ENCODE results near the gene CEP72.
"Not testable (repeated sequence)": the region's sequence is repeated elsewhere in the genome, so short reads cannot be mapped to it uniquely, and the experiment has no call there.

Gene CEP72

DNA sequence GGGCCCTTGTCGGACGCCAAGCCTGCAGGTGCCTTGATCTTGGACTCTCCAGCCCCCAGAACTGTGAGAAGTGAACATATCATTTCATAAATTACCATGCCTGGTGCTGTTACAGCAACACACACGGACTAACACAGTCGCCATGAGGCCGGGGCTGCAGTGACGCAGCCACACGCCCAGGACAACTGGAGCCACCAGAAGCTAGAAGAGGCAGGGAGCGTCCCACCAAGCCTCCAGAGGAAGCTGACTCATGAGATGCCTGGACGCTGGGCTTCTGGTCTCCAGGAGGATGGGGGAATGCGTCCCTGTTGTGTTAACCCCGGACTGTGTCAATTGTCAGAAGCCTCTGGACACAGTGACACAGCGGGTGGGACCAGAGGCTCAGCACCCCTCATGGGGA, 74.8 kb downstream of the CEP72 start:
- not testable (repeated sequence) for FAIRE-seq

DNA sequence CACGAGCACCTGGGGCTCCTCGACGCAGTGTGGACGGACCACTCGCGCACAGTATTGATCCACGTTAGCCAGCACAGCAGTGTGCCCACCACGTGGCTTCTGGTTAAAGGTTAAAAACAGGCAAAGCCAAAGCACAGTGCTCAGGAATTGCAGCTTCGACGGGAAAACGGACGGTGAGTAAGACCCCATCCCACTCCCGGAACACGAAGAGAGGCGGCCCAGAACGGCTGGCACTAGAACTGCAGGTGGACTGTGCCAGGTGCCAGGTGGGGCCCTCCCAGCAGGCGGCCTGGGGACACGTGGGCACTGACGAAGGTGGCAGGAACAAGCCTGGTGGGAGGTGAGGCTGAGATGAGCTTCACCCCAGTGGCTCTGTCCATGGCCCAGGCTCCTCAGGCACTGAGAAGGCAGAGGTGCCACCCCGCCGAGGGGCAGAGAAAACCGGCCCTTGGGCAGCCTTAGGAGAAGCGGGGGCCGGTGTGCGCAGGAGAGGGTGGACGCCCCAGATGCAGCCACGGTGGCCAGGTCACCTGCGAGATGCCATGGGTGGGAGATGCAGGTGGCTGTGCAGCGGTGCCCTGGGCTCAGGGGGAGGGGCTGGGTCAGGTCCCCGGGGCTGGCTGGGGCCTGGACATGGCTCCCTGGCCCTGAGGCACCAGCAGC, 76.3 kb downstream of the CEP72 start:
- FAIRE-seq: not testable (repeated sequence)

DNA sequence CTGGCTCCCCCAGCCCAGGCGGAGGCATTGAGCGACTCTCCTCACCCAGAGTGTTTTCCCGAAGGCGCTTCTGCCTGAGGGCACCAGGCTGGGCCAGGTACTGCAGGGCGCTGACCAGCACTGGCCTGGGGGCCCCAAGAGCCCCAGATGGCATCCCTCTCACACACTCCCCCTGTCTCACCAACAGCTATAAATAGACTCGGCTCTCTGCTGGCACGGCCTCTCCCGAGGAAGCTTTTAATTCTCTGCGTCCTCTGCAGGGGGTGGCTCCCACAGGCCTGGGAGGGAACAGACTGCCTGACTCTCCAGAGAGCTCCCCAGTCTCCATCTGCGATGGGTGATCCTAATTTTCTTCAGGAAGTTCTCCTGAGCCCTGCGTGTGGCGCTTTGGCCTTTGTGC, 78.2 kb downstream of the CEP72 start:
- not testable (repeated sequence) for FAIRE-seq

DNA sequence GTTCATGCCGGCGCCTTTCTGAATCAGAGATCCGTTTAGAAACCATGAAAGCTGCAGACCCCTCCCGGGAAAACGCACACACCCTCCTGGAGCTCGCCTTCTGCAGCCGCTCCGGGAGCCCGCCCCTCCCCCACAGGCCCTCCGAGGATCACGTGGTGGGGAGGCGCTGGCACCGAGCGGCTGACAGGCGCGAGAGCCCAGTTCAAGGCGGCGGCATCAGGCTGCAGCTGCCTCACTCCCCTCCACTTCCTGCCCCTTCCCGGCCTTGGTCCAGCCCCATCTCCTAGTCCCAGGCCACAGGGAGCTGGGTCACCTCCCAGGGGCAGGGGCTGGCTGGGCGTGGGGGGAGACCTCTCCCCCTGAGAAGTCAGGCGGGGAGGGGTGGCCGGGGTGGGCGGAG, 78.9 kb downstream of the CEP72 start:
- FAIRE-seq: not testable (repeated sequence)

DNA sequence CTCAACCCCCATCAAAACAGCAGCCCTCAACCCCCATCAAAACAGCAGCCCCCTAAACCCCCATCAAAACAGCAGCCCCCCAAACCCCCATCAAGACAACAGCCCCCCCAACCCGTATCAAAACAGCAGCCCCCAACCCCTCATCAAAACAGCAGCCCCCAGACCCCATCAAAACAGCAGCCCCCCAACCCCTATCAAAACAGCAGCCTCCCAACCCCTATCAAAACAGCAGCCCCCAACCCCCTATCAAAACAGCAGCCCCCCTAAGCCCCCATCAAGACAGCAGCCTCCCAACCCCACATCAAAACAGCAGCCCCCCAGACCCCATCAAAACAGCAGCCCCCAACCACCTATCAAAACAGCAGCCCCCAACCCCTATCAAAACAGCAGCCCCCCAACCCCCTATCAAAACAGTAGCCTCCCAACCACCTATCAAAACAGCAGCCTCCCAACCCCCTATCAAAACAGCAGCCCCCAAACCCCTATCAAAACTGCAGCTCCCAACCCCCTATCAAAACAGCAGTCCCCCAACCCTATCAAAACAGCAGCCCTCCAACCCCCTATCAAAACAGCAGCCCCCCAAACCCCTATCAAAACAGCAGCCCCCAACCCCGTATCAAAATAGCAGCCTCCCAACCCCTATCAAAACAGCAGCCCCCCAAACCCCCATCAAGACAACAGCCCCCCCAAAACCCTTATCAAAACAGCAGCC, 79.8 kb downstream of the CEP72 start:
- no peak for FAIRE-seq

DNA sequence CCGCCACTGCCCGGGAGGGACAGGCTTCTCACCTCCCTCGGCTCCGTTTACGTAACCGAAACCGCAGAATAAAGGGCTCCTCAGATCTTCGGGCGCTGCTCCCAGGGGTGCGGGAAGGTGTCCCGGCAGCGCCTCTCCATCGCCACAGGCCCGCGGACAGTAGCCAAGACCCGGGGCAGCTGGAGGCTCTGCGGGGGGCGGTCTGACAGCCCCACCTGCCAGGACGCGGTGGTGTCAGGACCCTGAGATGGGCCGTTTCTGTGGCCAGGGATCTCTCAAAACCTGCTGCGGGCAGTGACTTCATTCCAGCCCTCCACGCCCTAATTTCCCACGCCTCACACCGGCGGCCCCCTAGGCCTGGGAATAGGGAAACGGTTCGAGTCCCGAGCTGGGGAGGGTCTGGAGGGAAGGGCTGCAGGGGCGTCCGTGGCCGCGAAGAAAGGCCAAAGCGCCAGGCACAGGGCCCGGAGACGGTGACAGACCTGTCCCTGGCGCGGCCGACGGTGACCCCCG, 80.4 kb downstream of the CEP72 start:
- FAIRE-seq: not testable (repeated sequence)

DNA sequence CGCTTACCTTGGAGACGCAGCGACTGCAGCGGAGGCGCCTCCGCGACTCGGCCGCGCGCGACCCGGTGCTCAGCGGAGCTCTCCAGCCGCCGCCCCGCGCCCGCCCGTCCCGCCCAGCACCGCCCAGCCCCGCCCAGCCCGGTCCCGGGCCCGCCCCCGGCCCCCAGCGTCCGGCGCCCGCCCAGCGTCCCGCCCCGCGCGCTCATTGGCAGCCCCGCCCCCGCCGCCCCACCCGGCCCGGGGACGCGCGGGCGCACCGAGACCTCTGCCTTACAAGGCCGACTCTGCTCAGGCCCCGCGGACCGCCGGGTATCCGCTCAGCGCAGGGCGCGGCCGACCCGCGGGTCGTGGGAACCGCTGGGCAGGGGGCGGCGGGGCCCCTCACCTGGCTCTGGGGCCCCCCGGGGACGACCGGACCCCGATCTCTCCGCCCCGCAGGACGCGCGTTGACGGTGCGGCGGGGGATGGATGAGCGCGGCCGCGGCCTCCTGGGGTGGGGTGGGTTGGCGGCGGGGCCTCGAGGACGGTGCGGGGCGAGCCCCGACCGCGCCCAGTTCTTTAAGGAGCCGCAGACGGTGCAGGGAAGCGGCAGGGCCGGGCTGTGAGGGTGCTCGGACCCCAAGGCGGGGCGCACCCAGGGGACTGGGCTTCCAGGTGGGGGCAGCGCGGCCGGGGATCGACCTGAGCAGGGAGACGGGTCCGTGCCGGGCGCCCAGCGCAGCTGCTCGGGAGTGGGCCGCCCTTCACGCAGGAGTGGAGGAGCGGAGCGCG, 81.3 kb downstream of the CEP72 start, which contains the start of gene TPPP:
TSS of gene TPPP (minus strand) at position 82 of the 771 bp plus-strand sequence. CDS start 15,292 bp downstream, outside the sequence.
- not testable (repeated sequence) for FAIRE-seq

DNA sequence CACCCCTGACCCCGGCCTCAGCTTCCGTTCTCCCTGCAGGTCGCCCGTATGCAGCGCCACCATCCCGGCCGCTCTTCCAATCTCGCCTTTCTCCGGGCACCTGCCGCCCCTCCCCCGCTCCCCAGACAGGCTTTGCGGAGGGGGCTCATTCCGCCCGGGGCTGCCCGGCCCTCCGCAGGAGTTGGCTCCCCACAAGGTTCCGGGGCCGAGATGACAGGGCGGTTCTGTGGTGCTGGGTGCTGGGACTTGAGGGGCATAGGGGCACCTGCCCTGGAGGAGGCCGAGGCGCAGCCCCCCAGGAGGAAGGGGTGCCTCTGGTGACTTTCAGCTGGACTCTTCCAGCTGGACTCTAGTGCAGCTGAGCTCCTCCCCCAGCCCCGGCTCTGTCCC, 81.9 kb downstream of the CEP72 start:
- FAIRE-seq: not testable (repeated sequence)

DNA sequence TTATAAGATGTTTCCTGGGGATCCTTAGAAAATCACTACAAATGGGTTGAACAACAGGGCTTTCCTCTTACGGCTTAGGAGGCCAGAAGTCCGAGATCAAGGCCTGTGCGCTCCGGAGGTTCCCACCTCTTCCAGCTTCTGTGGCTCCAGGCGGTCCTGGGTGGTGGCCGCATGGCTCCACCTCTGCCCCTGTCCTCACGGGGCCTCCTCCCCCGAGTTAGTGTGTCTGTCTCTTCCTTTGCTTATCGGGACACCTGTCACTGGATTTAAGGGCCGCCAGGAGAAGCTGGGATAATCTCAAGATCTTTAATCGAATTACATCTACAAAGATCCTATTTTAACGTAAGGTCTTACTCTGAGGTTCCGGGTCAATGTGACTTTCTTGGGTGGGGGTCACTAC, 83.3 kb downstream of the CEP72 start:
- not testable (repeated sequence) for FAIRE-seq

DNA sequence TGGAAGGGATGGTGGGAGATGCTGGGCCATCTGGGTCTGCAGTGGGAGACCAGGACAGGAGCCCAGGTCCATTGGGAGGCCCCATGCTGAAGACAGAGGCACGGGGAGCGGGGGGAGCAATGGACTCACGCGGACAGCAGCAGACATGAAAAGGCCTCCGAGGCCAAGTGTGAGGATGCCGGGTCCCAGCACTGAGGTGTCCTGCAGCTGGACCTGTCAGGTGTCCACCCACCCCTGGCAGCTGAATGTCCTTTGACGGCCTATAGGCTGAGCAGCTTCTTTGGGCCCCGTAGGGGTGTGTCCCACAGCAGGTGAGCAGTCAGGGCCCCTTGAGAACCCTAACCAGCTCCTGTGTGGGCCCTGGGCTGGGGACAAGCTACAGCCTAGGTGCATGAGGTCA, 84.1 kb downstream of the CEP72 start:
- FAIRE-seq: not testable (repeated sequence)

DNA sequence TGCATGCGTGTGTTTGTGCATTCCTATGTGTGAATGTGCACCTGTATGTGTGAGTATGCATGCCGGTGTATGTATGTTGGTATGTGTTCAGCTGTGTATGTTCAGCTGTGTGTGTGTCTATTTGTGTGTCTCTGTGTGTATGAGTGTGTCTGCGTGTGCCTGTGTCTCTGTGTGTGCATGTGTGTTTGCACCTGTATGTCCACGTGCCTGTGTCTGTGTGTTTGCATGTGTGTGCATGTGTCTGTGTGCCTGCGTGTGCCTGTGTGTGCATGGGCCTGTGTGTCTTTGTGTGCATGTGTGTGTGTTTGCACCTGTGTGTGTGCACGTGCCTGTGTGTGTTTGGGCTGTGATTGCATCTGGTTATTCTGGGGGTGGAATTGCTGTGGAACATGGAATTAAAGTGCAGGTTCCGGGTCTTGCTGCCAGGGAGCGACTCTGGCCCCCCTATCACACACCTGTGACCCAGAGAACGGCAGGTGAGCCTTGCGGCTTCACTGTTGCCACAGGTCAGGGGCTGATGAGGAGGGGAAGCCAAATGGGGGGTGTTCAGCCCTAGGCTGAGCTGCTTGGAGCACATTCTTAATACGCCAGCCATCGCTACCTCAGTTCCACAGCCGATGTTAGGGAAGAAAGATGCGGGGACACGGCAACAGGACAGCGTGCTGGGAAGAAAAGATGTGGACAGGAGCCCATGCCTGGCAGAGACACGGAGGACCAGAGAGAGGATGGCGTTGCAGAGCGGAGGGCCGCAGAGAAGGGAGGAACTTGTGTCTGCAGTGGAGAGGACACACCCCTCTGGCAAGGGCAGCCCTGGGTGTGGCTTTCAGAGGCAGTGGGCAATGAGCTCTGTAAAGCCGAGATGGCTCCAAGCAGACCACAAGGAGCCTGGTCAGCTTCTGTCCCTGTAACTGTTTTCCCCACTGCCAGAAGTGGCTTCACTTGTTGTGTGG, 84.9 kb downstream of the CEP72 start:
- FAIRE-seq: not testable (repeated sequence)
